Measurements from ENCODE around the gene BEX1. TPM values are rescaled to one million over a fixed set of nuclear protein-coding genes. Genes with fewer than 3 reads are reported as not detected.
A peak's percentile ranks its signal among the peaks of the same experiment; 100 is the strongest.
"Not testable (repeated sequence)": the region's sequence is repeated elsewhere in the genome, so short reads cannot be mapped to it uniquely, and the experiment has no call there.

The BEX1 gene
- 6.0 to 7.0 TPM (median 7.0 TPM) in 3 replicates for total RNA-seq
- long read RNA-seq, transcript BEX1-201 (3 exons, 864 nt): major isoform, 7 of 7 reads
- long read RNA-seq, partial matches to known transcripts: 0 of 7 reads
- long read RNA-seq, other reads (novel, unspliced or antisense): 0 of 7 reads

DNA sequence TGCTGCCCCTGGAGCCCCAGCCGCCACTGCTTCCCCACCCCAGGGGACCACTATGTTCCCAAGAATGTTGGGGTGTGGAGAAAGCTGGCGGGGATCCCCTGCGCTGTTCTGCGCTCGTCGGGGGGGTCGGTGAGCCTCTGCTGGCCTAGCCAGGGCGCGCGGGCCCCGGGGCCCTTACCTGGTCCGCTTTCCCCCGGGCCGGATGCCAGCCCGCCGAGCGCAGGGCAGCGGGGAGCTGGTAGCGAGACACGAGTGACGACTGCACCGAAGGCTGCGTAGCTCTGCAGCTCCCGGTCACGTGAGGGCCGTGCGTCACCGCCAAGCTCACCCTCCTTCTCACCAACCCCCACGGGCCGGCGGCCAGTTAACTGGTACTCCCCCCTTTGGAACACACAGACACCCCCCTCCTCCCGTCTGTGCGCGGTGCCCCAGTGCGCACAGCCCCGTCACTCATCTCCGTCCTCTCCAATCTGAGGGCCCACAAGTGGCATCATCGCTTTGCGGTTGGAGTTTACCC lies at the start of gene BEX1:
TSS of gene BEX1 (minus strand) at position 254 of the 517 bp plus-strand sequence. CDS start 897 bp downstream, outside the sequence.
- H3K9me3 Mint-ChIP-seq (ENCODE audit: low read depth): peaks cover 12% of the 10 kb centered on the region
- H3K4me3 Mint-ChIP-seq (ENCODE audit: unreplicated experiment): peak within 1 kb of the TSS; percentile 57
- TF ChIP-seq, protein P1, sequence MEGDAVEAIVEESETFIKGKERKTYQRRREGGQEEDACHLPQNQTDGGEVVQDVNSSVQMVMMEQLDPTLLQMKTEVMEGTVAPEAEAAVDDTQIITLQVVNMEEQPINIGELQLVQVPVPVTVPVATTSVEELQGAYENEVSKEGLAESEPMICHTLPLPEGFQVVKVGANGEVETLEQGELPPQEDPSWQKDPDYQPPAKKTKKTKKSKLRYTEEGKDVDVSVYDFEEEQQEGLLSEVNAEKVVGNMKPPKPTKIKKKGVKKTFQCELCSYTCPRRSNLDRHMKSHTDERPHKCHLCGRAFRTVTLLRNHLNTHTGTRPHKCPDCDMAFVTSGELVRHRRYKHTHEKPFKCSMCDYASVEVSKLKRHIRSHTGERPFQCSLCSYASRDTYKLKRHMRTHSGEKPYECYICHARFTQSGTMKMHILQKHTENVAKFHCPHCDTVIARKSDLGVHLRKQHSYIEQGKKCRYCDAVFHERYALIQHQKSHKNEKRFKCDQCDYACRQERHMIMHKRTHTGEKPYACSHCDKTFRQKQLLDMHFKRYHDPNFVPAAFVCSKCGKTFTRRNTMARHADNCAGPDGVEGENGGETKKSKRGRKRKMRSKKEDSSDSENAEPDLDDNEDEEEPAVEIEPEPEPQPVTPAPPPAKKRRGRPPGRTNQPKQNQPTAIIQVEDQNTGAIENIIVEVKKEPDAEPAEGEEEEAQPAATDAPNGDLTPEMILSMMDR (IDR thresholded peaks at IDR 0.05): no peak
- no peak for DNase-seq (ENCODE audit: low spot score)
- H3K36me3 Mint-ChIP-seq (ENCODE audit: low read depth): no peaks in the 10 kb centered on the region
- peaks cover 4% of the 10 kb centered on the region for H3K4me1 Mint-ChIP-seq (ENCODE audit: low read depth)
- H3K27ac Mint-ChIP-seq (ENCODE audit: unreplicated experiment): no peak within 1 kb of the TSS
- no peaks in the 10 kb centered on the region for H3K27me3 Mint-ChIP-seq (ENCODE audit: low read depth)

DNA sequence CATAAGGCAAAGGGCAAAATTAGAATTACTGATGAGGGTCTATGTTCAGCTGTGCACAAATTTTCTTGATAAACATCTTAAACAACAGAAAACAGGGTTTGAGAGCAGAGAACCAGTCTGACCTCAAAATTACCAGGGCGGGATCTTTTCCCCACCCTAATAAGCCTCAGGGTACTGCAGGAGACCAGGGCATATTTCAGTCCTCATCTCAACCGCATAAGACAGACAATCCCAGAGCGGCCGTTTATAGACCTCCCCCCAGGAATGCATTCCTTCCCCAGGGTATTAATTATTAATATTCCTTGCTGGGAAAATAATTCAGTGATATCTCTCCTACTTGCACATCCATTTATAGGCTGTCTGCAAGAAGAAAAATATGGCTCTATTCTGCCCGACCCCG lies 45.5 kb upstream of the BEX1 start:
- peaks cover 22% of the 10 kb centered on the region for H3K9me3 Mint-ChIP-seq (ENCODE audit: low read depth)
- not testable (repeated sequence) for H3K4me1 Mint-ChIP-seq (ENCODE audit: low read depth); DNase-seq (ENCODE audit: low spot score); H3K27me3 Mint-ChIP-seq (ENCODE audit: low read depth); H3K27ac Mint-ChIP-seq (ENCODE audit: unreplicated experiment); H3K36me3 Mint-ChIP-seq (ENCODE audit: low read depth); H3K4me3 Mint-ChIP-seq (ENCODE audit: unreplicated experiment)

DNA sequence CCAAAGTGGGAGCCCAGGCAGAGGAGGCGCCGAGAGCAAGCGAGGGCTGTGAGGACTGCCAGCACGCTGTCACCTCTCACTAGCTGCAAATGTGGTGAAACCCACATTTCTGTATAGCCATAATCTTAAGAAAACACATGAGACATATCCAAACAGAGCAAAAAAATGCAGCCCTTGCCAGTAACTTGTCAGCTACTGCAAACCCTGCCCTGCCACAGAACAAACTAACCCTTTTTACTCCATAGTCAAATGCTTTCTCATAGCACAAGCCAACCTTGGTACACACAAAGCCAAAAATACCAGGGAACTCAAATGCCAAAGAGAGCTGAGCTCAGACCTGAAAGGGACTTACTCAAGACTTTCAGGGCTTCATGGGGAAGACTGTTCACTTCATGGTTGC lies 43.9 kb upstream of the BEX1 start:
- peak overlapping the region; percentile 27 for H3K27ac Mint-ChIP-seq (ENCODE audit: unreplicated experiment)
- TF ChIP-seq, protein P1 (IDR thresholded peaks at IDR 0.05): no peak
- peaks cover 2% of the 10 kb centered on the region for H3K36me3 Mint-ChIP-seq (ENCODE audit: low read depth)

DNA sequence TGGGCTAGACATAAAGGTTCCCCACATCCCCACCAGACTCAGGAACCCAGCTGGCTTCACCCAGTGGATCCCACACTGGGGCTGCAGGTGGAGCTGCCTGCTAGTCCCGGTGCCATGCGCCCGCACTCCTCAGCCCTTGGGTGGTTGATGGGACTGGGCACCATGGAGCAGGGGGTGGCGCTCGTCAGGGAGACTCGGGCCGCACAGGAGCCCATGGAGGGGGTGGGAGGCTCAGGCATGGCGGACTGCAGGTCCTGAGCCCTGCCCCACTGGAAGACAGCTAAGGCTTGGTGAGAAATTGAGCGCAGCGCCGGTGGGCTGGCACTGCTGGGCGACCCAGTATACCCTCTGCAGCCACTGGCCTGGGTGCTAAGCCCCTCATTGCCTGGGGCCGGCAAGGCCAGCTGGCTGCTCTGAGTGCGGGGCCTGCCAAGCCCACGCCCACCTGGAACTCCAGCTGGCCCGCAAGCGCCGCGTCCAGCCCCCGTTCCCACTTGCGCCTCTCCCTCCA lies 43.3 kb upstream of the BEX1 start:
- H3K9me3 Mint-ChIP-seq (ENCODE audit: low read depth): peaks cover 22% of the 10 kb centered on the region
- not testable (repeated sequence) for H3K4me3 Mint-ChIP-seq (ENCODE audit: unreplicated experiment); H3K27ac Mint-ChIP-seq (ENCODE audit: unreplicated experiment); H3K27me3 Mint-ChIP-seq (ENCODE audit: low read depth); H3K36me3 Mint-ChIP-seq (ENCODE audit: low read depth); H3K4me1 Mint-ChIP-seq (ENCODE audit: low read depth)
- peak; percentile 87 for DNase-seq (ENCODE audit: low spot score)

More for the DNA sequence above, 43.9 kb upstream of the BEX1 start:
- no peak for DNase-seq (ENCODE audit: low spot score)
- peaks cover 5% of the 10 kb centered on the region for H3K4me1 Mint-ChIP-seq (ENCODE audit: low read depth)
- peaks cover 22% of the 10 kb centered on the region for H3K9me3 Mint-ChIP-seq (ENCODE audit: low read depth)
- H3K27me3 Mint-ChIP-seq (ENCODE audit: low read depth): no peaks in the 10 kb centered on the region
- no peak overlapping the region for H3K4me3 Mint-ChIP-seq (ENCODE audit: unreplicated experiment)

DNA sequence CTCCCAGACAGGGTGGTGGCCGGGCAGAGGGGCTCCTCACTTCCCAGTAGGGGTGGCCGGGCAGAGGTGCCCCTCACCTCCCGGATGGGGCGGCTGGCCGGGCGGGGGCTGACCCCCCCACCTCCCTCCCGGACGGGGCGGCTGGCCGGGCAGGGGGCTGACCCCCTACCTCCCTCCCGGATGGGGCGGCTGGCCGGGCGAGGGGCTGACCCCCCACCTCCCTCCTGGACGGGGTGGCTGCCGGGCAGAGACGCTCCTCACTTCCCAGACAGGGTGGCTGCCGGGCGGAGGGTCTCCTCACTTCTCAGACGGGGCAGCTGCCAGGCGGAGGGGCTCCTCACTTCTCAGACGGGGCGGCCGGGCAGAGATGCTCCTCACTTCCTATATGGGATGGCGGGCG lies 40.4 kb upstream of the BEX1 start:
- not testable (repeated sequence) for DNase-seq (ENCODE audit: low spot score); H3K27ac Mint-ChIP-seq (ENCODE audit: unreplicated experiment); H3K27me3 Mint-ChIP-seq (ENCODE audit: low read depth); H3K4me3 Mint-ChIP-seq (ENCODE audit: unreplicated experiment); H3K36me3 Mint-ChIP-seq (ENCODE audit: low read depth)
- Mint-ChIP-seq H3K4me1 (ENCODE audit: low read depth) (peaks cover 13% of the 10 kb centered on the region), H3K9me3 (ENCODE audit: low read depth) (peaks cover 11% of the 10 kb centered on the region)

DNA sequence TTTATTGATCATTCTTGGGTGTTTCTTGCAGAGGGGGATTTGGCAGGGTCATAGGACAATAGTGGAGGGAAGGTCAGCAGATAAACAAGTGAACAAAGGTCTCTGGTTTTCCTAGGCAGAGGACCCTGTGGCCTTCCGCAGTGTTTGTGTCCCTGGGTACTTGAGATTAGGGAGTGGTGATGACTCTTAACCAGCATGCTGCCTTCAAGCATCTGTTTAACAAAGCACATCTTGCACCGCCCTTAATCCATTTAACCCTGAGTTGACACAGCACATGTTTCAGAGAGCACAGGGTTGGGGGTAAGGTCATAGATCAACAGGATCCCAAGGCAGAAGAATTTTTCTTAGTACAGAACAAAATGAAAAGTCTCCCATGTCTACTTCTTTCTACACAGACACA lies 39.9 kb upstream of the BEX1 start:
- H3K27ac Mint-ChIP-seq (ENCODE audit: unreplicated experiment); H3K27me3 Mint-ChIP-seq (ENCODE audit: low read depth); H3K36me3 Mint-ChIP-seq (ENCODE audit: low read depth); H3K9me3 Mint-ChIP-seq (ENCODE audit: low read depth); DNase-seq (ENCODE audit: low spot score); H3K4me3 Mint-ChIP-seq (ENCODE audit: unreplicated experiment): not testable (repeated sequence)
- H3K4me1 Mint-ChIP-seq (ENCODE audit: low read depth): peaks cover 13% of the 10 kb centered on the region

DNA sequence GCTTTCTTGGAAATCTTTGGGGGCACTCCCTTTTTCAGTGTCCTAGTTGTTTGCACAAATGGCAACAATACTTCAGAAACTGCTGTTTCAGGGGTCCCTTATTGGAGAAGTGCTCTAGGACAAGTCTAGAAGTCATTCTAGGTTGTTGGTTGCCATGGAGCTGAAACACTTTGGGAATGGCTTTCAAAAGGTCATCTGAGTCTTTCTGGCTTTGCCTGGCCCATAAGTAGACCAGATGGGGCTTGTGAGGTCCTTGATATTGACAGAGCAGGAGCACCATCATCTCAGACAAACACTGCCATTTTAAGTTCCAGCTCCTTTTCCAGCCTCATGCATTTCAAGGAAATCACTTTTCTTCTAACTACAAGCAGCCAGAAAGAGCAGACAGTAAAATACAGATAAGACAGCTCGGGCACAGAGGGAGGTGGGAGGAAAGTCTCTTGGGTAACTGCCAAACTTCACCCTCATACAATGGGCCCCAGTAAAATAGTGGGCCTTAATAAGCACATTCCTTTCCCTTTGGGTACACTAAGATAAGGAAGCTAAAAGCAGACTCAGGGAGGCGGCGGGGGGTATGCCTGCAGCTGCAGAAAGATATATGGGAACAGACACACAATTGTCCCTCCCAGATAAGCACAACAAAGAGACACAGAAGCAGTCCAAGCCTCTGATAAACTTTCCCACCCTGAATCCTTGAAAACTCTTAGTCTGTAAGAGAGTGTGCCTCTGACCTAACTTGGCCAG lies 37.5 kb upstream of the BEX1 start:
- H3K4me1 Mint-ChIP-seq (ENCODE audit: low read depth): peaks cover 8% of the 10 kb centered on the region
- no peak overlapping the region for H3K27ac Mint-ChIP-seq (ENCODE audit: unreplicated experiment)
- H3K4me3 Mint-ChIP-seq (ENCODE audit: unreplicated experiment): no peak overlapping the region
- no peaks in the 10 kb centered on the region for H3K36me3 Mint-ChIP-seq (ENCODE audit: low read depth)
- no peaks in the 10 kb centered on the region for H3K27me3 Mint-ChIP-seq (ENCODE audit: low read depth)
- DNase-seq (ENCODE audit: low spot score): no peak
- TF ChIP-seq, protein P1 (IDR thresholded peaks at IDR 0.05): no peak
- H3K9me3 Mint-ChIP-seq (ENCODE audit: low read depth): no peaks in the 10 kb centered on the region
